Testis (tissue), 3 donors: Measurements from ENCODE around the gene DOCK9. TPM values are rescaled to one million over a fixed set of nuclear protein-coding genes. Genes with fewer than 3 reads are reported as not detected.

Experiments used
- DNase-seq: peaks from one replicate; pipeline ENCODE4 v3.0.0-alpha.2; 2019
- H3K27ac ChIP-seq, 2 donors: fragments of 200-600 bp; sonication (generic); one replicate each; pipeline ENCODE4 v1.5.1; 2019
- H3K27me3 ChIP-seq: fragments of 200-600 bp; sonication (generic); one replicate; pipeline ENCODE4 v1.5.1; 2019
- H3K36me3 ChIP-seq: fragments of 200-600 bp; sonication (generic); one replicate; pipeline ENCODE4 v1.5.1; 2017; ENCODE audit warnings: low read depth; ENCODE audit errors: missing control alignments
- H3K4me1 ChIP-seq: fragments of 200-600 bp; sonication (generic); one replicate; pipeline ENCODE4 v1.5.1; 2019
- H3K4me3 ChIP-seq, 2 donors: fragments of 200-600 bp; sonication (generic); one replicate each; pipeline ENCODE4 v1.5.1; 2017 to 2019
- H3K9me3 ChIP-seq: fragments of 200-600 bp; sonication (generic); one replicate; pipeline ENCODE4 v1.5.1; 2017
- CTCF ChIP-seq, 3 experiments: fragments of 450-650 bp in 2 of 3; fragments of 200-600 bp in 1 of 3; sonication (generic) in 1 of 3; IDR thresholded peaks; one replicate each; pipeline ENCODE4 v1.5.1; 2016 to 2019; ENCODE audit warnings: antibody characterized with exemption in 3 of 3, mild to moderate bottlenecking in 2 of 3, moderate library complexity in 1 of 3
- POLR2A ChIP-seq: fragments of 450-650 bp; IDR thresholded peaks from one replicate; pipeline ENCODE4 v1.6.1; 2017; ENCODE audit warnings: antibody characterized with exemption, mild to moderate bottlenecking, moderate library complexity
- whole genome bisulfite sequencing, 2 donors: methylation state at CpG; one replicate each; pipeline ENCODE4 v1.1.5; 2018; 5-methylcytosine and 5-hydroxymethylcytosine counted together
- intact Hi-C: fragments of 100-400 bp; cut with DNase I; formaldehyde crosslinking; loops from one replicate; pipeline ENCODE4 v1.15.1; 2023; ENCODE audit warnings: low total_unique reads
- polyA plus RNA-seq: library from polyadenylated mRNA; stranded (reverse); fragments of 350-450 nt; fragmentation: Illumina TruSeq; extraction: RNeasy Lipid Tissue Mini Kit (QIAGEN cat#74804); gene quantifications from one replicate; pipeline ENCODE4 v1.2.3, GENCODE V29; 2014; ENCODE audit warnings: low read depth, low replicate concordance; ENCODE audit not compliant: insufficient read depth
- total RNA-seq, 2 donors: library from RNA; depleted of rRNA; stranded (reverse); fragments of >200 nt; gene quantifications; one replicate each; pipeline ENCODE4 v1.2.3, GENCODE V29; 2016

Gene DOCK9
- total and polyA plus RNA-seq, 3 donors from 2014 or later: 48.0 to 74.9 (median 63.4) TPM

- intact Hi-C loops: no loop called here
- no peak for DNase-seq
- H3K27ac ChIP-seq: peak overlapping the region in 1 of 2 donors; percentile 21
- no peaks in the 10 kb centered on the region for H3K9me3 ChIP-seq
- TF ChIP-seq CTCF (IDR thresholded peaks at IDR 0.05) (no peak), POLR2A (no peak)
- 59 to 76% methylated on average over 6 of the region's 6 CpGs for WGBS, 2 donors
- H3K4me3 ChIP-seq: no peak overlapping the region
- H3K36me3 ChIP-seq: no peaks in the 10 kb centered on the region
- no peaks in the 10 kb centered on the region for H3K27me3 ChIP-seq
- H3K4me1 ChIP-seq: peaks cover 22% of the 10 kb centered on the region
Observed at GRCh38 chr13:98826146-98826545, 151.7 kb downstream of the DOCK9 start.

GRCh38 chr13:98825659-98826058 is 152.2 kb downstream of the DOCK9 start:
- Histone ChIP-seq H3K4me1 (peaks cover 27% of the 10 kb centered on the region), H3K27ac (peak overlapping the region in 1 of 2 donors; percentile 21), H3K27me3 (no peaks in the 10 kb centered on the region), H3K9me3 (no peaks in the 10 kb centered on the region), H3K4me3 (no peak overlapping the region), H3K36me3 (no peaks in the 10 kb centered on the region)
- intact Hi-C loops: no loop called here
- no peak for TF ChIP-seq CTCF (IDR thresholded peaks at IDR 0.05)
- no peak for TF ChIP-seq POLR2A
- DNase-seq: no peak
- 68 to 71% methylated on average over 8 of the region's 8 CpGs for WGBS, 2 donors

- peaks cover 27% of the 10 kb centered on the region for H3K4me1 ChIP-seq
- no peaks in the 10 kb centered on the region for H3K27me3 ChIP-seq
- DNase-seq: no peak
- no peaks in the 10 kb centered on the region for H3K36me3 ChIP-seq
- H3K4me3 ChIP-seq: no peak overlapping the region
- no peak for TF ChIP-seq CTCF (IDR thresholded peaks at IDR 0.05)
- TF ChIP-seq POLR2A: no peak
- no peak overlapping the region for H3K27ac ChIP-seq
- H3K9me3 ChIP-seq: no peaks in the 10 kb centered on the region
- 94 to 95% methylated on average over 13 of the region's 13 CpGs for WGBS, 2 donors
- intact Hi-C loops: no loop called here
Observed at GRCh38 chr13:98824376-98825160, 153.3 kb downstream of the DOCK9 start.

- intact Hi-C loops: no loop called here
- Histone ChIP-seq H3K36me3 (no peaks in the 10 kb centered on the region), H3K27ac (no peak overlapping the region), H3K4me1 (peaks cover 27% of the 10 kb centered on the region), H3K27me3 (no peaks in the 10 kb centered on the region), H3K4me3 (no peak overlapping the region), H3K9me3 (no peaks in the 10 kb centered on the region)
- 61 to 84% methylated on average over 5 of the region's 5 CpGs for WGBS, 2 donors
- DNase-seq: no peak
- TF ChIP-seq CTCF (IDR thresholded peaks at IDR 0.05): no peak
- no peak for TF ChIP-seq POLR2A
Observed at GRCh38 chr13:98823442-98823841, 154.4 kb downstream of the DOCK9 start.

GRCh38 chr13:98822225-98822606 is 155.6 kb downstream of the DOCK9 start:
- TF ChIP-seq CTCF (IDR thresholded peaks at IDR 0.05) (no peak), POLR2A (no peak)
- Histone ChIP-seq H3K9me3 (no peaks in the 10 kb centered on the region), H3K4me3 (no peak overlapping the region), H3K4me1 (peaks cover 27% of the 10 kb centered on the region), H3K36me3 (no peaks in the 10 kb centered on the region), H3K27me3 (no peaks in the 10 kb centered on the region), H3K27ac (peak overlapping the region in 1 of 2 donors; percentile 45)
- intact Hi-C loops: no loop called here
- WGBS, 2 donors: 37 to 39% methylated on average over 3 of the region's 3 CpGs
- no peak for DNase-seq
